ENCODE results near the gene CPT1A.
A peak's percentile ranks its signal among the peaks of the same experiment; 100 is the strongest.

DNA sequence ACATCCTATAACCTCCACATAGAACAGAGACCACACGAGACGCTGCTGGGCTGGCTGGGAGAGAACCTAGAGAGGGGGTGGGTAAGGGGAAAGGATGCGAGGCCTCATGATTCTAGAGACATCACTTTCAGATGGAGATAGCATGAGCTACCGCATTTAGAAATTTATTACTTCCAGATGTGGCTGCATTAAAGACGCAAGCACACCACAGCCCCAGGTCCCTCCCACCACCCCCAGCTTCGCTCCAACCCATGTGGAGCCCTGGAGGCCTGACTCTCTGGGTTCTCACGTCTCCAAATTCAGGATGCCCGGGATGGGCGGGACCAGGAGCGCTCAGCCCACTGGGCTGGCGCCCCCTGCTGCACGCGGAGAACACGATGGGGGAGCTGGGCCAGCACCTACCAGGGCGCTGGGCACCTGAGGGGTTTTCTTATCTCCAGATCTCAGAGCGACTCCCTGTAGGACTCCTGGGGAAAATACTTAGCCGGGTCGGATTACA is 48.3 kb upstream of the CPT1A start:
- TF ChIP-seq, protein P1, sequence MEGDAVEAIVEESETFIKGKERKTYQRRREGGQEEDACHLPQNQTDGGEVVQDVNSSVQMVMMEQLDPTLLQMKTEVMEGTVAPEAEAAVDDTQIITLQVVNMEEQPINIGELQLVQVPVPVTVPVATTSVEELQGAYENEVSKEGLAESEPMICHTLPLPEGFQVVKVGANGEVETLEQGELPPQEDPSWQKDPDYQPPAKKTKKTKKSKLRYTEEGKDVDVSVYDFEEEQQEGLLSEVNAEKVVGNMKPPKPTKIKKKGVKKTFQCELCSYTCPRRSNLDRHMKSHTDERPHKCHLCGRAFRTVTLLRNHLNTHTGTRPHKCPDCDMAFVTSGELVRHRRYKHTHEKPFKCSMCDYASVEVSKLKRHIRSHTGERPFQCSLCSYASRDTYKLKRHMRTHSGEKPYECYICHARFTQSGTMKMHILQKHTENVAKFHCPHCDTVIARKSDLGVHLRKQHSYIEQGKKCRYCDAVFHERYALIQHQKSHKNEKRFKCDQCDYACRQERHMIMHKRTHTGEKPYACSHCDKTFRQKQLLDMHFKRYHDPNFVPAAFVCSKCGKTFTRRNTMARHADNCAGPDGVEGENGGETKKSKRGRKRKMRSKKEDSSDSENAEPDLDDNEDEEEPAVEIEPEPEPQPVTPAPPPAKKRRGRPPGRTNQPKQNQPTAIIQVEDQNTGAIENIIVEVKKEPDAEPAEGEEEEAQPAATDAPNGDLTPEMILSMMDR (IDR thresholded peaks at IDR 0.05; ENCODE audit: low read length), result peak; percentile 36; the same call in 1 of the 2 replicates
- no peak for TF ChIP-seq EZH2 (IDR thresholded peaks at IDR 0.05; ENCODE audit: borderline replicate concordance, low read length)
